Chondrocyte (in vitro differentiated cells): ENCODE measurements around the gene SSBP3. TPM values are rescaled to one million over a fixed set of nuclear protein-coding genes. Genes with fewer than 3 reads are reported as not detected.

ENCODE experiments used
- DNase-seq: peaks from one replicate; pipeline ENCODE4 v3.0.0; 2021; ENCODE audit warnings: mixed read lengths, low spot score
- H3K27ac Mint-ChIP-seq: one replicate; pipeline ENCODE4 v1.8.0; 2021; ENCODE audit warnings: mild to moderate bottlenecking, moderate library complexity, mixed read lengths; ENCODE audit not compliant: unreplicated experiment
- H3K27me3 Mint-ChIP-seq: 2 replicates; pipeline ENCODE4 v1.8.0; 2021; ENCODE audit warnings: low read depth, mixed read lengths
- H3K36me3 Mint-ChIP-seq: 2 replicates; pipeline ENCODE4 v1.8.0; 2021; ENCODE audit warnings: low read depth, mixed read lengths
- H3K4me1 Mint-ChIP-seq: 2 replicates; pipeline ENCODE4 v1.8.0; 2021; ENCODE audit warnings: low read depth, mild to moderate bottlenecking, mixed read lengths
- H3K4me3 Mint-ChIP-seq: one replicate; pipeline ENCODE4 v1.8.0; 2021; ENCODE audit warnings: mild to moderate bottlenecking, moderate library complexity, mixed read lengths; ENCODE audit not compliant: unreplicated experiment
- H3K9me3 Mint-ChIP-seq: 2 replicates; pipeline ENCODE4 v1.8.0; 2021; ENCODE audit warnings: low read depth, mixed read lengths
- total RNA-seq: library from RNA; stranded (reverse); gene quantifications from 3 replicates; pipeline ENCODE4 v1.2.1, GENCODE V29; 2021
- TF ChIP-seq, protein P1 (sequence below): fragments of 200-600 bp; sonication (generic); IDR thresholded peaks from 2 replicates; pipeline ENCODE4 v1.5.0; 2021; ENCODE audit warnings: antibody characterized with exemption, mild to moderate bottlenecking, moderate library complexity

Gene SSBP3
- total RNA-seq, 1 donor from 2014 or later, result 22.0 TPM

DNA sequence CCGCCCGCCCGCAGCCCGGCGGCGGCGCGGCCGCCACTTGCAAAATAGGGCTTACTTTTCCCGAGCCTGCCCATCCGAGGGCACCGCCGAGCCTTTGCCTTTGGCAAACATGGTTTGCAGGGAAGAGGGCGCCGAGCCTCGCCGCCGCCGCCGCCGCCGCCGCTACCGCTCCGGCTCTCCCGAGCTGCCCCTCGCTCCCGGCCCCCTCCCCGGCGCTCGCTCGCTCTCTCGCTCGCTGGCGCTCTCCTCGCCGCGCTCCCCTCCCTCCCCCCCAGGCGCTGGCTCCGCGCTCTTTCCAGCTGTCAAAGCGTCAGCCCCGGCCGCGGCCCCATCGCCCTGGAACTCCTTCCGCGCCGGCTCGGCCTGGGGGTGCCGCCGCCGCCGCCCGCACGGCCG lies 298 bp downstream of the SSBP3 start:
- Mint-ChIP-seq H3K4me1 (peaks cover 38% of the 10 kb centered on the region), H3K27ac (no peak overlapping the region), H3K27me3 (no peaks in the 10 kb centered on the region), H3K4me3 (peak overlapping the region; percentile 35), H3K36me3 (peaks cover 11% of the 10 kb centered on the region), H3K9me3 (no peaks in the 10 kb centered on the region)
- TF ChIP-seq, protein P1, sequence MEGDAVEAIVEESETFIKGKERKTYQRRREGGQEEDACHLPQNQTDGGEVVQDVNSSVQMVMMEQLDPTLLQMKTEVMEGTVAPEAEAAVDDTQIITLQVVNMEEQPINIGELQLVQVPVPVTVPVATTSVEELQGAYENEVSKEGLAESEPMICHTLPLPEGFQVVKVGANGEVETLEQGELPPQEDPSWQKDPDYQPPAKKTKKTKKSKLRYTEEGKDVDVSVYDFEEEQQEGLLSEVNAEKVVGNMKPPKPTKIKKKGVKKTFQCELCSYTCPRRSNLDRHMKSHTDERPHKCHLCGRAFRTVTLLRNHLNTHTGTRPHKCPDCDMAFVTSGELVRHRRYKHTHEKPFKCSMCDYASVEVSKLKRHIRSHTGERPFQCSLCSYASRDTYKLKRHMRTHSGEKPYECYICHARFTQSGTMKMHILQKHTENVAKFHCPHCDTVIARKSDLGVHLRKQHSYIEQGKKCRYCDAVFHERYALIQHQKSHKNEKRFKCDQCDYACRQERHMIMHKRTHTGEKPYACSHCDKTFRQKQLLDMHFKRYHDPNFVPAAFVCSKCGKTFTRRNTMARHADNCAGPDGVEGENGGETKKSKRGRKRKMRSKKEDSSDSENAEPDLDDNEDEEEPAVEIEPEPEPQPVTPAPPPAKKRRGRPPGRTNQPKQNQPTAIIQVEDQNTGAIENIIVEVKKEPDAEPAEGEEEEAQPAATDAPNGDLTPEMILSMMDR, result no peak
- no peak for DNase-seq

DNA sequence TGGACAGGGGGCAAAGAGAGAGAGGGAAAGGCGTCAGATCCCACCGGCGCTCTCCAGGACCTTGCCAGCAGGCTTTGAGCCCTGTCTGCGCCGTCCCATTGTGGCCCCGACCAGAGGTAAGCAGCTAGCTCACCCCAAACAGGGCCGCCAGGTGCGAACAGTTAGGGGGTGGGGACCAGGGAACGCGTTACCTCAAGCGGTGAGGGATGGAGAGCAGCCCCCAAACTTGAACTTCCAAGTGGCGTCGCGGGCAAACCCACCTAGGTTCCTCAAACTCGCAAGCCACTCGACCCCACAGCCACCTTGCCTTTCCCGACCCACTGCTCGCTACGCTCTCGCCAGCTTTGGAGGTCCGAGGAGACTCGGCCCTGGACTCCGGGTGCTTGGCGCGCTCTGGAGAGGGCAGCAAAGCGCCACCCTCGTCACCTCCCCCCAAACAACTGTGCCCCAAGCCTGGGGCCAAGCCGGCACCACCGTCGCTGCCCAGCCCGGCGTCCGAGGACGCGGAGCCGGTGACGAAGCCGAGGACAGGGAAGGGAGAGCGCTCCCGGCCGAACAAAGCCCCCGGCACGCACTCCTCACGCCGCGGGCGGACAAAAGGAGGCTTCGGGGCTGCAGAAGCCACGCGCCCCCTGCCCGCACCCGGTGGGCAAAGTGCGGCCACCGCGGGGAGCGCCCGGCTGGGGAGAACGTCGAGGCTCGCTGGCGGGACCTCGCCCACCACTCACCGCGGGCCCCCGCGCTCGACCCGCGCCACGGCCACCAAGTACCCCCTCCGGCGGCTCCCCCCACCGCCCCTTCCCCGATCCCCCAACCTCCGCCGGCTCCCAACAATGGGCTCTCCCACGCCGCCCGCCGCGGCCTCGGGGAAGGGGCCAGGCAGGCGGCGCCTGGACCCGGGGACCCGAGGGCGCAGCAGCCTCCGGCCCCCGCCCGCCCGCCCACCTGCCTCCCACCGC lies 976 bp downstream of the SSBP3 start:
- TF ChIP-seq, protein P1, result peak; percentile 46
- no peak for DNase-seq
- H3K27ac Mint-ChIP-seq, result no peak overlapping the region
- peaks cover 38% of the 10 kb centered on the region for H3K4me1 Mint-ChIP-seq
- peaks cover 16% of the 10 kb centered on the region for H3K36me3 Mint-ChIP-seq
- no peaks in the 10 kb centered on the region for H3K9me3 Mint-ChIP-seq
- peak overlapping the region; percentile 73 for H3K4me3 Mint-ChIP-seq
- H3K27me3 Mint-ChIP-seq, result no peaks in the 10 kb centered on the region

DNA sequence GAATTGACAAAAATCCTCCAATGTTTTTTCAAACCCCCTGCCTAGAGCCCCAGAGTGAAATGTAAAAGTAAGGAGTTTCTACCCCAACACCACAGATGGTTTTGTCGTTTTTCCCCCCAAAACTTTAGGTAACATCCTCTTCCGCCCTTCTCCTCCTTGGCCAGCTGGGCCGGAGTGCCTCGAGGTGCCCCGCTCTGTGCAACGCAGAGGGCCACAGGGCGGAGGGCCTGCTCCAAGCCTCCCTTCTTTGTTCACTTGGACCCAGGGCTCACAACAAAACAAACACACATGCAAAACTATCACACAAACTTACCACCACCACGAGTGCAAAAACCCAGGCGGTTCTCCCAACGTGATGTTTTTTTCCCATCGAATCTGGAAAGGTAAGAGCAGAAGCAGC lies 1.9 kb downstream of the SSBP3 start:
- Mint-ChIP-seq H3K36me3 (peaks cover 19% of the 10 kb centered on the region), H3K9me3 (no peaks in the 10 kb centered on the region), H3K4me1 (peaks cover 38% of the 10 kb centered on the region), H3K27me3 (no peaks in the 10 kb centered on the region), H3K4me3 (peak overlapping the region; percentile 73), H3K27ac (peak overlapping the region; percentile 72)
- TF ChIP-seq, protein P1, result no peak
- no peak for DNase-seq

DNA sequence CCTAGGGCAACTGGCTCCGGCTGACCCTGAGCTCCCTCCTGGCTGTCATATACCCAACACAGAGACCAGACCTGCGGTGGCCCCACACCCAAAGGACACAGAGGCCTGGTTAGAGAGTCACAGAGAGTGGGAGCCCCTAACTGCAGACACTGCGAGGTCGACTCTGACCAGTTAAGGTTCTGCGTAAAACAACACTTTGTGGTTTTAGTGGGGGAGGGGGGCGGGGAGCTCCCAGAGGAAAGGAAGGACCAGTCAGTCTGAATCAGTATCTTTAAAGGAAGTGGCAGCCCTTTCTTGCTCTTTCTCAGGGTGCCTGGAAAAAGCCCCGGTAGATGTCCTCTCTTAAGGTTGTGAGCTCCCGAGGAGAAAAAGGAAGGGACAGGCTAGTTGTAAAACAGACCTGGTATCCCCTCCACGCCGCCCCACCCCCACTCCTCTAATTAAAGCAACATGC lies 2.4 kb downstream of the SSBP3 start:
- Mint-ChIP-seq H3K27ac (peak overlapping the region; percentile 72), H3K36me3 (peaks cover 21% of the 10 kb centered on the region), H3K27me3 (no peaks in the 10 kb centered on the region), H3K9me3 (no peaks in the 10 kb centered on the region), H3K4me3 (peak overlapping the region; percentile 73), H3K4me1 (peaks cover 40% of the 10 kb centered on the region)
- DNase-seq, result no peak
- TF ChIP-seq, protein P1, result no peak

DNA sequence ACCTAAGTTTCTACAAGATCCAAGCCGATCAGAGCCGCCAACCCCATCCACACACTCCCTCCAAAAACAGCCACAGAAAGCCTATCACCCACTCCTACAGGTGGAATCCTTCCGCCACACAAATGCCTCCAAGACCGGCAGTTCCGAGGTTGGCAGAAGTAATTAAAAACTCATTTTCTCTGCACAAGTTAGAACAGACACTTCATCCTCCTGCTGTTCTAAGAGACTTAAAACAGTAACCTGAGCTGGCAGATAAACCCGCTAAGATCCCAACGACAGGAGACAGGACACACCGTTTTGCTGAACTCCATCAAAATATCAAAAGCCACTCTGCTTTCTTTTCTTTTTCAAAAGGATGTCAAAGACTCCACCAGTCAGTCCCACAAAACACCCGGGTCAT lies 2.8 kb downstream of the SSBP3 start:
- no peak overlapping the region for H3K4me3 Mint-ChIP-seq
- no peaks in the 10 kb centered on the region for H3K27me3 Mint-ChIP-seq
- H3K9me3 Mint-ChIP-seq, result no peaks in the 10 kb centered on the region
- DNase-seq, result no peak
- H3K27ac Mint-ChIP-seq, result no peak overlapping the region
- peaks cover 24% of the 10 kb centered on the region for H3K36me3 Mint-ChIP-seq
- TF ChIP-seq, protein P1, result no peak
- H3K4me1 Mint-ChIP-seq, result peaks cover 40% of the 10 kb centered on the region
